HL-60/S4 treated with phorbol 12-myristate 13-acetate at 8.2 ng/mL for 4 days and 3 days (cell line): ENCODE measurements around the gene OTUB1.

Experiments
- in situ Hi-C: fragments of 300-500 bp; cut with MboI; formaldehyde crosslinking; loops from 2 replicates; pipeline ENCODE4 v1.15.0; 2022; ENCODE audit warnings: low sequenced_read_pairs

The OTUB1 gene

DNA sequence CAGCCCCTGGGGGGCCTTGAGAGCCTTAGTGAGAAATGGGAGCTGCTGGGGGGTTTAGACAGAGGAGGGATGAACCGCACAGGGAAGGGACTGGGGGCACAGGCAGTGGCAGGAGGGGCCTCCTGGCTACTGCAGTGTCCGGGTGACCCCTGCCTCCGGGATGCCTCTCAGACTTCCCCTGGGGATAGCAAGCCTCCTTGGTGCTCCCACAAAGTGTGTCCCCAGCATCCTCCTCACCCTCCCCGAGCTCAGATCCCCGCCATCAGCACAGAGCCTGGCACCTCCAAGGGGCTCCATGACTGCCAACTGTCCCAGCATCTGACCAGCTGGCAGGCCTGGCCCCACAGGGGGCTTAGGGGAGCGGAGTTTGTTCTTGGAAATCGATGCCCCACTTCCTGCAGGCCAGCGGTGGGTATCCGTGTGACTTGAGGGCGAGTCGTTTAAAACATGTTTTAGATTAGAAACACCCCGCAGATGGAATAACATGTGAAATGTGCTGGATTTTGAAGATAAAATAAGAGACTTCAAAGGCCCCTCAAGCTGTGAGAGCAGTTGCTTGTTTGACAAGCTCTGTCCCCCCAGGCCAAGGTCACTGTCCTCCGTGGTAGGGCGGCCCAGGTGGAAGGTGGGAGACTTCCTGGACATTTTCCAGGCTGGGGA lies 36.0 kb downstream of the OTUB1 start:
- in situ Hi-C loops: no loop called here

DNA sequence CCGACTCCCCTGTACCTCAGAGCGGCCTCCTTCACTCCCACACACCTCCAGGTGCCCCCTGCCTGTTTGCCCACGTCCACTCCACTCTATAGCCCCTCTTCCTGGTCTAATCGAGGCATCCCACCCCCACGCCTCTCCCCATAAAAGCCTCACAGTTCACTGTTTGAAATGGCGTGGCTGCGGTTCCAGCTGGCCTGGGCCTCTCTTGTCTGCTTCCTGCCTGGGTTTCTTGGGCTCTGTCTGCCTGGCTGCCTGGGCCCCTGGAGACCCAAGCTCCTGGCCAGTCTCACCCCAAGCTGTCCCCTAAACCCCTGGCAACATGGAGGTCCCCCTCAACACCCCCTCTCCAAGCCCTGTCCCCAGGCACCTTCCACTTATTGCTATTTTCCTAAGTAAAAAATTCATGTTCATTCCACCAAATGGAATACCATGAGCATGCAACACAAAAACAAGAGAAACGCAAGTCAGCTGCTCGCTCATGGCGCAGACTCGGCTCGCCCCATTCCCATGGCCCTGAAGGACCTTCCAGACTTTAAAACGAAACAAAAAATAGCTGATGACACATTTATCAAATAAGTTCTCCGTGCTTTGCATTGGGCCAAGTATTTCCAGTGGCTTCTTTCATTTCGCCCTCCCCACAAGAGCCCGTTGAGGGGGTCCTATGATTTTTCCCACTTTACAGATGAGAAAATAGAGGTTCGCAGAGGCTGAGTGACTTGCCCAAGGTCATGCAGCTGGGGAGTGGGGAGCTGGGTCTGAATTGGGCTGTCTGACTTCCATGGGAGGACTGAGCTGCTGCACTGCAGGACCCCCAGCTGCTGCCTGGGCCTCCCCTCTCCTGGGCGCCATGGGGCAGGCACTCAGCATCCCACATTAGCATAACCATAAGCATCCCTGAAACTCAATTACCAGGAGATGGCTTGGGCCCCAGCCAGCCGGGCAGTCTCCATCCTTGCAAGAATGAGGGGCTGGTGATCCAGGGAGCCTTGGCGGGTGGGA lies 37.8 kb downstream of the OTUB1 start:
- in situ Hi-C loops: no loop called here

DNA sequence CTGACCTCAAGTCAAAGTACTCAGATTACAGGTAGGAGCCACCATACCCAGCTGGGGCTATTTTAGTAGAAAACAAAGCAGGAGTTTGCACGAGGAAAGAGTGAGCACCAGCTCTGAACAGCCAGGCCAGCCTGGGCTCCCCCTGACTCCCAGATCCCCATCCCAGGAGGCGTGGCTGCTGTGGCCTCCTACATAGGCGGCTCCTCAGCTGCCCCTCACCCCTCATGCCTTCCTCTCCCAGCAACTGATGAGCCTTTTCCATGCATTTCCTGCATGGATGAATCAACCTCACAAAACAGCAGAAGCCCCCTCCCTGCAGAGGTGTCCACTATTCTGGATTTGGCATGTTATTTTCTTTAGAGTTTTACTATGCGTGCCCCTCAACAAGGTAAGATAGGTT lies 39.0 kb downstream of the OTUB1 start:
- in situ Hi-C loops: no loop called here

DNA sequence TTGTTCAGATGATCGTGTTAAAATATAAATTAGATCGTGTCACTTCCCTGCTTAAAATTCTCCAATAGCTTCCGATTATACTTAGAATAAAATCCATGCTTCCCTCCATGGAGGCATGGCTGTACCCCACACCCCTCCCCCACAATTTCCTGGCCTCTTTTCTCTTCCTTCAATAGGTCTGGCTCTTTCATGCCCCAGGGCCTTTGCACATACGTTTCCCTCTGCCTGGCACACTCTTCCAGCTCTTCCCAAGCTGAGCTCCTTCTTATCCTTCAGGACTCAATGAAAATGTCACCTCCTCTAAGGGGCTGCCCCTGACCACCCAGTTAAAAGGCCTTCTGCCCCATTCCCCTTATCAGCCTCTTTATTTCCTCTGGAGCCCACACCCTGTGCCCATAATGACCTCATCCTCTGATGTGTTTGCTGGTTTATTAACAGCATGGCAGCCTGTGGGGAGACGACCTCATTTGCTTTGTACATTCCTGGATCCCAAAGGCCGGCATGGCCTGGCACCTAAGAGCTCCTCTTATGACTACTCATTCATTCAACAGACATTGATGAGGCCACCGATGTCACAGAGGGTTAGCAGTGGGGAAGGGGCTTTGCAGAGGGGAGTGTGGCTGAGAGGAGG lies 40.5 kb downstream of the OTUB1 start:
- in situ Hi-C loops: no loop called here

DNA sequence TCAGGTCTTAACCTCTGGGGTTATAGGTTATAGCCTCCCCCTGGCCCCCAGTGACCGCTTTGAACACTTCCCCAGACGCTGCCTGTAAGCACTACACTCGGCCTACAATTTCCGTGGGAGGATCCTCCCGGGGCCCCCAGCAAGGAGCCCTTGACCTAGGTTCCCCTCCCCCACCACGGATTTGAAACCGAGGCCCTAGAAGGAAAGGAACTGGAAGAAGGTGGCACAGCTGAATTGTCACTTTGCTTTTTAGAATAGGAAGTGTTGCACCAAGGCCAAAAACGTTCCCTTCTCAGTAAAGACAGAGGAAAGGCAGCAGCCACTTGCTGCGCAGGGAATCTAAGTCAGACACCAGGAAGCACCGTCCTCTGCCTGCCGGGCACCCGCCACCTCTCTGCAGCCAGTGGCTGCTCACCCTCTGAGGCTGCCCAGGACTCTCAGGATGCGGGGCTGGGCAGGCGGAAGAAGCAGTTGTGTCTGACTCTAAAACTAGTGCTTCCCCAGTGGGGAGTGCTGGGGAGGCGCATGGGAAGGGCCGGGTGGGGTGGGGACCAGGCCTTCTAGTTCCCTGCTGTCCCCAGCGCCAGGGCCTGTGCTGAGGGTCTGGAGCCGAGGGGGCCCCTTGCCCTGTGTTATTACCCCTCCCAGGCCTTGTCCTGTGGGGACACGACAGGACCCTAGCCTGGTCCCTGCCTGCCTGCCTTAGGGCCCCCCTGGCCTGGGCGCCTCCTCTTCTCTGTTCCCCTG lies 41.6 kb downstream of the OTUB1 start:
- in situ Hi-C loops: no loop called here

DNA sequence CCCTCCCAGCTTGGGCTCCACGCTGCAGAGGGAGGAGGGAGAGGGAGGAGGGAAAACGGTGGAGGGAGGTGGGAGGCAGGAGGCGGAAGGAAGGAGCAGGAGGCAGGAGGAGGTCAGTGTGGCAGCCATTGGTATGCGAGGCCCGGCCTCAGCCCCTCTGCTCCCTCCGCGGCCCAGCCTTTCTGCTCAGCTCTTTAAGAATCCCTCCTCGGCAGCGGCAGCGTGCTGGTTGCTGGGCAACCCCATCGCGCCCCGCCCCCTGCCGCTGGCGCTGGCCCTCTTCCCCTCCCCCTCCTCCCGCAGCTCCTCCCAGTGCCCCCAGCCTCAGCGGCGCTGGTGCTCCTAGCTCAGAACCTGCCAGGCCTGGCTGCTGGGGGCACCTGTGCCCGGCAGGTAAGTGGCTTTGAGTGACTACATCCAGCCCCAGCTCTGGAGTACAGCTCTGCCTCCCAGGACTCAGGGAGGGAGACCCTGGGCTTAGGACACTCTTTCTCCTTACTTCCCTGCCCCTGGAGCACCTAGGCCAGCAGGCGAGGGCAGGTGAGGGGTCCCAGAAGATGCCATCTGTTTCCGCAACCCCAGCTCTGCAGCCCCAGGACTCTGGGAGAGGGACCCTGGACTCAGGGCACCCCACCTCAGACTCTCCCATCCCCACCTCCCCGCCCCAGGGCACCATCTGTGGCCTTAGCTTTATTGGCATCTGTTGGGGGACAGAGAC lies 42.3 kb downstream of the OTUB1 start:
- in situ Hi-C loops: no loop called here

DNA sequence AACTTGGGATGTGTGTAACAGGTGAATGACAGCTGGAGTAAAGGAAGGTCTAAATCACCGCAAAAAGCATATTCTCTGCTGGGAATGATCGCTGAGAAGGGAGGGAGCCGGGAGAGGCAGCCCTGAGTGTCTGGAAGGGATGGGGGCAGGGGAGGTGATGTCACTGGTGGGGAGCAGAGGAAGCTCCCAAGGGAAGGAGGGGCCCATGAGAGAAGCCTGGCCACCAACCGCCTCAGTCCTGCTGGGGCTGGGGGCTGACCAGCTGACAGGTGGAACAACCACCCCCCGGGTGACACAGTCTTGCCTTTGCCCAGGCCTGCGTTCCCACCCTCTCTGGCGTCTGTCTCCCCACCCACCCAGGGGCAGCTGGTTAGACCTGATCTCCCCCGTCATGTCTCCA lies 43.5 kb downstream of the OTUB1 start:
- in situ Hi-C loops: no loop called here

DNA sequence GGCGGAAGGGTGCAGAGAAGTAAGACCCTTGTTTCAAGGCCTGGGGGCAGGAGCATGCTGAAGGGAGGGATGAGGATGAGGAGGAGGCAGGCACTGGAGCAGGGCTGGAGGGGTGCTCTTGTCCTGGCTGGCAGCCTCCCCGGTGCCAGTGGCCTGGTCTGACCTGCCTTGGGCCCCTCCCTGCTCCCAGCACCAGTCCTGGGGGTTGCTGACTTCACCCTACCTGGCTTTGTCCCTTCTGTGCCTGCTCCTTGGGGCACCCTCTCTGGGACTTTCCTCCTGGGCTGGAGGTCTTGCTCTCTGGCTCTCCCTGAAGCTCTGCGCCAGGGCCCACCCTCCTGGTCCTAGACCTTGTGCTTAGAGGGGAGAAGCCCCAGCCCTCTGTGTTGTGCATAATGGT lies 44.8 kb downstream of the OTUB1 start:
- in situ Hi-C loops: no loop called here

DNA sequence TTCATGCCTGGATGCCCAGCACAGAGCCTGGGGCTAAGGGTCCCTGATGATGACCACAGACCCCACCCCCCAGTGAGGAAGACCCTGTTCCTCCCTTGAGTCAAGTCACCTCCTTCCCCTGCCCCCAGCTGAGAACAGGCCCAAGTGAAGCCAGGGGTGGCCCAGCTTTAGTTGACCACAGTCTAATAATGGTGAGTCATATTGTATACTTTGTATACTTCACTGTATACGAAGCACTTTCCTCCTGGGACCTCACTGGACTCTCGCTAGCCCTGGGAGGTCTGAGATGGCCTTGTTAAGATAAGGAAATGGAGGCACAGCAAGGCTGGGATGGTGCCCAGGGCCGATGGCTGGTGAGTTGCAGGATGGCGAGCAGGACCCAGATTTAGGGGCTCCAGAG lies 45.8 kb downstream of the OTUB1 start:
- in situ Hi-C loops: no loop called here

DNA sequence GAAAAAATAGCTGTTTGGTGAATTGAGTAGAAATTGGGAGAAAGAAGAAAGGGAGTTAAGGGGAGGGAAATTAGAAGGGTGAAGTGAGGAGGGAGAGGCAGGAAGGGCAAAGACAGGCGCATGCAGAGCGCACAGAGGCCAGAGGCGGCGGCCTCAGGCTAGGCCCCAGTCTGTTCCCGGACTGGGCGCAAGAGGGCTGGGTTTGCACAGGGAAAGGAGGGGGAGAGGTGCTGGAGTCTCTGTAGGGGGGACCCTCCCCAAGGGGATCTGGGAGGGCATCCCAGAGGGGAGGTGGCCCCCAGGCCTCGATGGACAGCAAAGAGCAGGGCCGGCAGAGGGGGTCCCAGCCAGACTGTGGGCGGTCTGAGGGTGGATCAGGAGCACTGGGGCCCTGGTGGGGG lies 48.2 kb downstream of the OTUB1 start:
- in situ Hi-C loops: no loop called here

DNA sequence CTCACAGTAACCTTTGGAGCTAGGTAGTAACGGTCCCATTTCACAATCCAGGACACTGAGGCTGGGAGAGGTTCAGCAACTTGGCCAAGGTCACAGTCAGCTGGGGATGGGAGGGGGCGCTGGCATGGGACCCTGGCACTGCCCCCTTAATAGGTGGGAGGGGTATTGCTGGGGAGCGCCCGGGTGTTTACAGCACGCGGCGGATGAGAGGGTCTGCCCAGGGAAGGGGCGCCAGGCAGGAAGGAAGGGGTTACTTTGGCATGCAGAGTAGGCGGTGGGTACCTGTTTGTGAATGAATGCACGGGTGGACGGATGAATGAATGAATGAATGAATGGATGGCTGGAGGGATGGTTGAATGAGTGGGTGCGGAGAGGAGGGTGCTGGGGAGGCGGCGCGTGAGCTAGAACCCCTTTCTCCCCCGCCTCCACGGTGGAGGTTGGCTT lies 48.9 kb downstream of the OTUB1 start:
- in situ Hi-C loops: no loop called here

DNA sequence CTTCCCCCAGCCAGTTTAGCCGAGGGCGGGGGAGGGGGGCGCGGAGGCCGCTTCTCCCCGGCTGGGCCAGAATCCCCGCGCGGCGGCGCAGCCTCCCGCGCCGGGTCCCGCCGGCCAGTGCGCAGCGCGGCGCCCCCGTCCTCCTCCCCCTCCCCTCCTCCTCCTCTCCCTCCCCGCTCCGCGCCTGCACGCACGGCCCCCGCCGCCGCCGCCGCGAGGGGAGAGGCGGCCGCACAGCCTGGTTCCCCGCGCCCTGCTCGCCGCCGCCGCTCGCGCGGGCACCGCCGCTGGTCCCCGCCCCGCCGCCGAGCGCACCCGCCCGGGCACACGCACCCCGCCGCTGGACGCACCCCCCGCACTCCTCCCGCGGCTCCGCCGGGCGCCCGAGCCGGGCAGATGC lies 49.3 kb downstream of the OTUB1 start, which contains the start of gene FLRT1:
FLRT1 (plus strand) TSS at position 356 of the 400 bp plus-strand sequence. CDS start 80,337 bp downstream, outside the sequence.
- in situ Hi-C loops: no loop called here

DNA sequence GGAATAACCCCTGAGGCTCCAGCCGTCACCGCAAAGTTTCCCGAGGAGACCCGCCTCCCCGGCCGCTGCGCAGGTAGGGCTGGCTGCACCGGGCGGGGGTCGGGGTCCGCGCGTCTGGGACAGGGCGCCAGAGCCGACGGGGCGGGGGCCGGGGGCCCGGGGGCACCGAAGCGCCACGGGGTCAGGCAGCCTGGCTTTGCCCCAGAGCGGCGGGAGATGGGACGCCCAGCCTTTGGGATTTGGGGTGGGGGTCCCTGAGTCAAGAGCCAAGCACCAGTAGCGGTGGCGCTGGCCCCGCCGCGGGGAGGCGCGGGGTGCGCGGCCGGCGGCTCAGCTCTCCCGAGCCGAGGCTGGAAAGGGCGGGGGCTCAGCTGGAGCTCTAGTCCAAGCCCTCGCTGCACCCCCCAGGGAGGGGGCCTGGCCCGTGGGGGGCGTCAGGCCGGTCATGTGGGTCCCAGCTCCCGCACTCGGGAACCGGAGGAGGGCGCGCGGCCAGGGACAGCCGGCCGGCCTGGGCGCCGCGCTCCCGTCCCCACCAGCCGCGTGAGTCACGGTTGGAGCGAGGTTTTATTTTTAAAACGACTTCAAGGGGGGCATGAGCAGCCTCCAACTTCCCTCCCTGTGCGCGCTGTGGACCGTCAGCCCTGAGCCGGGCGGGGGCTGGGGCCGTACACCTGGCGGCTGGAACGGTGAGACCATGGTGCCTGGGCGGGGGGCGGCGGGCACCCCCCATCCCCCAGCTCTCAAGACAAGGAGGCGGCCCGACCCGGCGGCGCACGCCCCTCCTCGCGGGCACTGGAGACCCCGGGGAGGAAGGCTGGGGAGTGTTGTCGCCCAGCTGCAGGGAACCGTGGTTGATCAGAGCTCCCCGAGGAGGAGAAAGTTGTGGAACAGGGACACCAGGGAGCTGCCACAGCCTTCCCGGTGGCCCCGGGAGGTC lies 50.1 kb downstream of the OTUB1 start:
- in situ Hi-C loops: no loop called here

DNA sequence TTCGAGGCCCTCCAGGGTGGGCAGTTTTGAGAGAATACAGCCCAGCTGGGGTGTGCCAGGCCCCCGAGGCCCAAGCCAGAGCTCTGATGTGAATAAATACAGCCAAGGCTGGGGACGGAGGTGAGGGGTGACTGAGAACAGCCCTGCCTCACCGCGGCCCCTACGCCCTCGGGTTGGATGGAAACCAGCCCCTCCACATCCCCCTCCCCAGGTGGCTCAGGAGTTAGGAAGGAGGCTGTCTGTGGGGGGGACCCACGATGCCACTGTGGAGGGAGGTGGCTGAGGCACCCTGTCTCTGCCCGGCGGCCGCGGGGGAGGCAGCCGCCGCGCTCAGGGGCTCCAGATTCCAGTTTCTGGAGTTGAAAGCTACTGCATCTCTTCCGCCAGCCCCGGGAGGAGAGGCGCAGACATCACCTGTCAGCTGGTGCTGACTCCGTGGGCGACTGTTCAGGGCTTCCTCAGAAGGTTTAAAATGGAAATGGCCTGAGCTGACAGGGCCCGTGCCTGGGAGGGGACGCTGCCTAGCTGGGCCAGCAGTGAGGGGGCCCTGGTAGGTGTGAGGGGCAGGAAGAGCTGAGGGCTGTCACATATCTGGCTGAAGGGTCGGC lies 50.9 kb downstream of the OTUB1 start:
- in situ Hi-C loops: no loop called here

DNA sequence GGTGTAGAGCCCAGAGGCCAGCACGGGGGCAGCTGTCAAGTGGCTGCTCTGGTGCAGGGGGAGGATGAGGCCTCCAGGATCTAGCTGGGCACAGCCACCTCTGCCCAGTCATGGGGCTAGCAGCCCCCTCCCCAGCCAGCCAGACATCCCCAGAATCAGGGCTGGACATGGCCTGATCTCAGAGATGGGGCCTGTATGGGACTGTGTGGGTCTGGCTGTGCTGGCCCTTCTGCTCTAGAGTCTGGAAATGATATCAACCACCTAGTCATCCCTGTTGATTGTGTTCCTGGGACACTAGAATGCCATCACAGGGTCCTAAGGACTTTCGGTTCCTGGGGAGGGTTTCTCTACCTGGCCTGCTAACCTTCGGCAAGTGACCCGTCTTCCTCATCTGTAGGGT lies 52.3 kb downstream of the OTUB1 start:
- in situ Hi-C loops: no loop called here

DNA sequence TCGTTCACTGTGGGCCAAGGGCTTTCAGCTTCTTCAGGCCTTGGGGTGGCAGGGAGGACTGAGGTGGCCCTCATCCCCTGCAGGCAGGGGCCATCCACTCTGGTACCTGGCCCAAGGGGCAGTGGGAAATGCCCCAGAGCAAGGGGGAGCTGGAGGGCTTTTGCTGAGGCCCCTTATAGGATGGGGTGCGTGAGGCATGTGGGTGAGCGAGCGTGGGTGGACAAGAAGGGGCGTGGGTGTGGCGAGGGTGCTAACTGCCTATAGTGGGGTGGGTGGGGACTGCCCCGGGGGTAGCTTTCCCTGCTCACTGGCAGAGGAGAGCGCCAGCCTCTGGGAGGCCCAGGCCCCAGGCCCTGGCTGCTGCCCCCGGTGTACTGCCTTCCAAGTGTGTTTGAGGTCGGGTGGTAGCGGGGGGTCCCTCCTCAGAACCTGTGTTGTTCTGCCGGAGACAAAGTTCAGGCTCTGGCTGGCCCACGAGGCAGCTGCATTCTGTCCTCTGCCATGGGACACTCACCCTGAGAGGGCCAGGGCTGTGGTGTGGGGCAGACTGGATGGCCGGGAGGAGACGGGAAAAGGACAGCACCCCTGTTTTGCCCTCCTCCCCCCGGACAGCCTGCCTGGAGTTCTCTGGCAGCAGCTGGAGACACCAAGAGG lies 52.9 kb downstream of the OTUB1 start:
- in situ Hi-C loops: no loop called here

DNA sequence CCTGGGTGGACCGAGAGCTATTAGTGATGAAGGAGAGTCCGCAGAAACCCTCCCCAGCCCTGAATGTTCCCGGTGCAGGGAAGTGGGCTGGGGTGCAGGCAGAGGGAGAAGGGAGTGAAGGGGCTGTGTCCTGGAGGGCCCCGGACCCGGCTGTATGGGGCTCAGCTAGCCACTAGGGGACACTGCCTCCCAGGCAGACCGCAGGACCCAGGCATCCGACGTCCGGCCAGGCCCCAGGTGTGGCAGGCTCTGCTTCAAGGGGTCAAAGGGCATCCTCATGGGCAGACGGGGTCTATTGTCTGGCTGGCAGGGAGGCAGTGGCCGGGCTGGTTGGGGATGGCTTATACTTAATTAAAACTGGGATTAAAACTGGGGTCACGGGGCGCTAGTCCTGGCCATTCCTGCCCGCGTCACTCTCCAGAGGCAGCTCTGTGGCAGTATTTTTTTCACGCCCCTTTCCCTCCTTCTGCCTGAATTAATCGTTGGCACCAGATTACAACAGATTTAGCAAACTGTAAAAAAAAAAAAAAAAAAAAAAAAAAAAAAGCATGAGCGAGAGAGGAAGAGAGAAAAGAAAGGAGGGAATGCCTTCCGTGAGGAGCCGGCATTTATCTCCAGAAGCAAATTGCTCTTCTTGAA lies 54.6 kb downstream of the OTUB1 start:
- in situ Hi-C loops: no loop called here

DNA sequence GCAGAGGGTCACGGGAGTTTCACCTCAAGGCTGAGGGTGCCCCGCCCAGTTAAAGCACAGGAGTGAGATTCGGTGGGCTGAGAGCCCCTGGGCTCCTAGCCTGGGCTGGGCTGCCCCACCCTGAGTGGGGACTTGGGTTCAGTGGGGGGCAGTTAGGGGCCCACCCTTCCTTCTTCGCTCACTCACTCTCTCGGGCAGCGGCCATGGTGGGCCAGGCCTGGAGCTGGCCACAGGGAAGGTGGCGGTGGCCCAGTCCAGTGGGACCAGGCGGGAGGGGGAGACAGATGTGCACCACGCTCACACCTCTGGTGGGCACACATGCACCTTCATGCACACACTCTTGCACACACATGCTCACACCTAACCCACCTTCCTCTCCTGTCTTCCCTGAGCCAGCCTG lies 55.6 kb downstream of the OTUB1 start:
- in situ Hi-C loops: no loop called here
